ENCODE measurements around the gene DISC1. TPM values are rescaled to one million over a fixed set of nuclear protein-coding genes. Genes with fewer than 3 reads are reported as not detected.

DISC1 gene
- total and polyA plus RNA-seq, 2 donors (not counting 3 experiments of a cell fraction or from before 2014, with no cell fraction given): 3.3 to 14.7 TPM

- H2AFZ ChIP-seq (ENCODE audit: low read depth, low read length): no peak overlapping the region
- H3K4me2 ChIP-seq (ENCODE audit: insufficient read depth, low read length): no peak overlapping the region
- no peak overlapping the region for H3K9ac ChIP-seq (replicated peaks; ENCODE audit: extremely low read depth, insufficient read depth, low read length)
- no peaks in the 10 kb centered on the region for H3K36me3 ChIP-seq (ENCODE audit: control insufficient read depth in 2 of 2, extremely low read depth in 1 of 2, insufficient read depth in 2 of 2, low read length in 2 of 2)
- TF ChIP-seq GATA2 (IDR thresholded peaks at IDR 0.05; ENCODE audit: insufficient read depth, insufficient read length, low read depth, low read length) (no peak), MYC (IDR thresholded peaks at IDR 0.05; ENCODE audit: low read depth, low read length) (no peak), EZH2 (IDR thresholded peaks at IDR 0.05; ENCODE audit: borderline replicate concordance, low read depth, low read length, severe bottlenecking) (no peak), POLR2AphosphoS5 (IDR thresholded peaks at IDR 0.05; ENCODE audit: insufficient read depth, low read depth, low read length) (no peak), FOS (IDR thresholded peaks at IDR 0.05; ENCODE audit: borderline replicate concordance, insufficient read depth, low read length) (no peak), MAX (IDR thresholded peaks at IDR 0.05; ENCODE audit: insufficient read depth, insufficient read length) (no peak), POLR2A (IDR thresholded peaks at IDR 0.05; ENCODE audit: low read depth, low read length) (no peak), CTCF (IDR thresholded peaks at IDR 0.05; ENCODE audit: extremely low read depth in 1 of 2, insufficient read depth in 1 of 2, low read depth in 1 of 2, low read length in 2 of 2) (no peak), JUN (IDR thresholded peaks at IDR 0.05; ENCODE audit: borderline replicate concordance, insufficient read depth, insufficient read length, low read depth) (no peak)
- no peaks in the 10 kb centered on the region for H3K79me2 ChIP-seq (ENCODE audit: control insufficient read depth, insufficient read depth, low read length)
- dilution Hi-C loops (cut with MboI; ENCODE audit: extremely low pct_ligation_motif_present, low sequenced_read_pairs) (no loop called here), intact Hi-C loops (cut with micrococcal nuclease) (loop anchor here (1.0 kb wide), 2 partner anchors 51 to 93 kb away; no protein-coding TSS in a partner anchor)
- DNase-seq (ENCODE audit: low read depth, low spot score): no peak
- no TSS peak for BruUV-seq (replicated peaks)
- no peaks in the 10 kb centered on the region for H3K27me3 ChIP-seq (ENCODE audit: control insufficient read depth in 2 of 2, insufficient read depth in 2 of 2, low read length in 2 of 2)
- H3K4me3 ChIP-seq (replicated peaks in 1 of 3; ENCODE audit: insufficient read depth in 1 of 3, low read depth in 1 of 3, low read length in 3 of 3): no peak overlapping the region
- POLR2A ChIA-PET: no interaction called here
- no peaks in the 10 kb centered on the region for H4K20me1 ChIP-seq (replicated peaks; ENCODE audit: control insufficient read depth, extremely low read depth, insufficient read depth, low read length)
- no peak for FAIRE-seq
- no peak overlapping the region for H3K27ac ChIP-seq (ENCODE audit: insufficient read depth, low read depth, low read length)
- H3K9me1 ChIP-seq (replicated peaks; ENCODE audit: control insufficient read depth, extremely low read depth, insufficient read depth, low read length): no peaks in the 10 kb centered on the region
- peaks cover 29% of the 10 kb centered on the region for H3K4me1 ChIP-seq (ENCODE audit: control insufficient read depth, extremely low read depth, insufficient read depth, low read length)
- CTCF ChIA-PET: interaction anchor here (1.0 to 1.3 kb wide), 3 partner anchors 9 to 63 kb away, joined by 4 to 6 read pairs (median 5); no protein-coding TSS in a partner anchor
- no peaks in the 10 kb centered on the region for H3K9me3 ChIP-seq (replicated peaks; ENCODE audit: control insufficient read depth, insufficient read depth, low read length)
These were observed 293.3 kb downstream of the DISC1 start for GRCh38 chr1:231919886-231920285.
